OCI-LY3 (cell line): Measurements from ENCODE around the gene ADAMTS7.

Experiments
- EZH2phosphoT487 ChIP-seq: fragments of 200-600 bp; shearing (Covaris generic); IDR thresholded peaks from 2 replicates; pipeline ENCODE4 v1.6.1; 2018; ENCODE audit warnings: antibody characterized with exemption, mixed run types, low read depth
- TF ChIP-seq, protein P1 (sequence below): fragments of 200-600, 300-600 bp; sonication (generic); IDR thresholded peaks from 2 replicates; pipeline ENCODE4 v1.5.1; 2014; ENCODE audit warnings: antibody characterized with exemption, low read length, low read depth

DNA sequence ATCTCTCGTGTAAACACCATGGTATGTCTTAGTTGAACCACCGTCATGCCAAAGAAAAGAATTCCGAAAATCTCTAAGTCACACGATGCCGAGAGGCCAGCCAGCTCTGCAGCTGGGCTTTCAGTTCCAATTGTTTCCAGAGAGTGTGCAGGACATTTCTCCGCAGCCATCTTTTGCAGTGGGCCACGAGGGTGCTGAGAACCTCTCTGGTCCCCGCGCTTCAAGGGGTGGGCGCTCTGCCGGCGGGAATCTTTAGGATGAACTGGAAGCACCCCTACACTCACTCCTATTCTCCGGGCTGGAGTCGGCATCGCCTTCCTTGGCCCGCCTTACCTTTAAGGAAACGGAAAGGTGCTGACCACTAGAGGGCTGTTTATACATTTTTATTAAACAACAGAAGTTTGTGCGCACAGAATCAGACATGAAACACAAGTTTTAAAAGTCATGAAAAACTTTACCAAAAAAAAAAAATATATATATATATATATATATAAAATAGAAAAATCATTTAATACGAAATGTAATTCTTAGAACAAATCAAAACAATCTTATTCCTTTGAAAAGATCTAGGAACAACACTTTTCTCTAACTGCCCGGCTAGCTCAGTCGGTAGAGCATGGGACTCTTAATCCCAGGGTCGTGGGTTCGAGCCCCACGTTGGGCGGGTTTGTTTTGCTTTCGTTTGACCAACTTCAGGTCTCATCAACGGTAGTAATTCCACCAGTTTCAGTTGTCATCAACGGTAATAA, 48.9 kb upstream of the ADAMTS7 start:
- TF ChIP-seq, protein P1, sequence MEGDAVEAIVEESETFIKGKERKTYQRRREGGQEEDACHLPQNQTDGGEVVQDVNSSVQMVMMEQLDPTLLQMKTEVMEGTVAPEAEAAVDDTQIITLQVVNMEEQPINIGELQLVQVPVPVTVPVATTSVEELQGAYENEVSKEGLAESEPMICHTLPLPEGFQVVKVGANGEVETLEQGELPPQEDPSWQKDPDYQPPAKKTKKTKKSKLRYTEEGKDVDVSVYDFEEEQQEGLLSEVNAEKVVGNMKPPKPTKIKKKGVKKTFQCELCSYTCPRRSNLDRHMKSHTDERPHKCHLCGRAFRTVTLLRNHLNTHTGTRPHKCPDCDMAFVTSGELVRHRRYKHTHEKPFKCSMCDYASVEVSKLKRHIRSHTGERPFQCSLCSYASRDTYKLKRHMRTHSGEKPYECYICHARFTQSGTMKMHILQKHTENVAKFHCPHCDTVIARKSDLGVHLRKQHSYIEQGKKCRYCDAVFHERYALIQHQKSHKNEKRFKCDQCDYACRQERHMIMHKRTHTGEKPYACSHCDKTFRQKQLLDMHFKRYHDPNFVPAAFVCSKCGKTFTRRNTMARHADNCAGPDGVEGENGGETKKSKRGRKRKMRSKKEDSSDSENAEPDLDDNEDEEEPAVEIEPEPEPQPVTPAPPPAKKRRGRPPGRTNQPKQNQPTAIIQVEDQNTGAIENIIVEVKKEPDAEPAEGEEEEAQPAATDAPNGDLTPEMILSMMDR = peak; percentile 68
- TF ChIP-seq EZH2phosphoT487 = no peak
